HG02870 (cell line): ENCODE measurements around the gene PPP2R5D.
A peak's percentile ranks its signal among the peaks of the same experiment; 100 is the strongest.

Experiments used
- ATAC-seq: cut with Tn5 transposase; IDR thresholded peaks from one replicate; pipeline ENCODE4 v1.9.1; 2021; ENCODE audit warnings: mild to moderate bottlenecking, moderate library complexity; ENCODE audit not compliant: unreplicated experiment

The PPP2R5D gene

DNA sequence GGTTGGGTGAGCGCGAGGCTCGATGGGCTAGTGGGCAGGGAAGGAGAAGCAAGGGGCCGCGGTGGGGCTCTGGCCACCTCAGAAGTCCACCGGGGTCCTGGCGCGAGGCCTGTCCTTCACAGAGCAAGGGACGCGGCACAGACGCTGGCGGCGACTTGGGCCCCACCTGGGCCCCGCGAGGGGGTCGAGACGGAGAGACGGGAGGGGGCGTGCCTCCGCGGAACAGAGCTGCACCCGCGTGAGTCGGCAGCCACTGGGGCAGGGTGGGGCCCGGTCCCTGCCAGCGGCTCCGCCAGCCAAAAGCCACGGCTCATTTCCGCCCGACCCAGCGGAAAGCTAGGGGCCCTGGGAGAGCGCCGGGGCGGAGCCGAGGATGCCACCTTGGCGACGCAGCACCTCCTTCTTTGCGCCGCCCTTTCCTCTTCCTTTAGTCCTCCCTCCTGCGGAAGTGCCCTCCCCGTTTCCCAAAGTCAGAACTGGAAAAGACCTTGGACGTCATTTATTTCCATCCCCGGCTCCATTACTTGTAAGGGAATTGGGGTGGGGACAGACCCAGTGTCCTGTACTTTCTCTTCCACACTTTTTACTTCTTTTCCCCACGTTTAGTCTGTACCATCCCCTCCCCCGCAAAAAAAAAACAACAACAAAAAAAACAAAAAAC, 69.3 kb downstream of the PPP2R5D start, which contains the start of gene CUL7:
Gene CUL7, minus strand, starts transcription at position 307 of the 661 bp plus-strand sequence. CDS start 1,063 bp downstream, outside the sequence.
- peak; percentile 81 for ATAC-seq

DNA sequence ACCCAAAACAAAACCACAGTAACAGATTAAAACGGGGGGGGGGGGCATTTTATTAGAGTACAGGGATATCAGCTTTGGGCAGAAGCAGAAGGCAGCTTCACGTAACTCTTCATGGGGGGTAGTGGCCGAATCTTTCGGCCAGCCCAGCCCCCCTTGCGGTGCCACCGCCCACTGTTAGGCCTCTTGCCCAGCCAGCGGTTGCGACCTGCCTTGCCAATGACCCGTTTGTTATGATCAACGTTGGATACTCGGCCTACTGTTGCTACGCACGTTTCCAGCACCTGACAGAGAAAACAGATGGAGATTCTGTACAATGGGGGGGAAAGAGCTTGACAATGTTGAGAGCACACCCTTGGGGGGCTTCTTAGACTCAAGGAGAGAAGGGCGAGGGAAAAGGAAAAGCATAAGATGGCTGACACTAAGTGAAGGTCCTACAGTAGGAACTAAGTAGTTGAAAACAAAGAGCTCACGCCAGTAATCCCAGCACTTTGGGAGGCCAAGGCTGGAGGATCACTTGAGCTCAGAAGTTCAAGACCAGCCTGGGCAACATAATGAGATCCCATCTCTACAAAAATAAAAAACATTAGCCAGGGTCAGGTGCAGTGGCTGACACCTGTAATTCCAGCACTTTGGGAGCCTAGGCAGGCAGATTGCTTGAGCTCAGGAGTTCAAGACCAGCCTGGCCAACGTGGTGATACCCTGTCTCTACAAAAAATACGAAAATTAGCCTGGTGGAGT, 70.0 kb downstream of the PPP2R5D start:
- no peak for ATAC-seq

DNA sequence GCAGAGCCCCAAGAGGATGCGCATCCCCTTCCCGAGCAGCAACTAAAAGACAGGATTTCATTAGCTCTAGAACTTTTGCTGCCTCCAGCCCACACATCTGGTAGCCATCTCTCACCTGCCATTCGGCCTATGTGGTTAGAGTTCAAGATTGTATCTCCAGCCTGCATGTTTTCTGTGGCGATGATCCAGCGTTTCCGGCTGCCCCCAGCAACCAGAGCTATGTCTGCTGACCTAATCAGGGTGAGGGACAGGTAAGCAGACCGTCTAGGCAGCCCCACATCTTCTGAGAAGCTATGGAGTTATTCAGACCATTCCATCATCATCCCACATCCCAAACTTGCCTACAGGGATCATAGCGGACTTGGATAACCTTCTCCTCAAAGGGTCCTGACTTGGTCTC, 71.6 kb downstream of the PPP2R5D start:
- ATAC-seq = no peak

DNA sequence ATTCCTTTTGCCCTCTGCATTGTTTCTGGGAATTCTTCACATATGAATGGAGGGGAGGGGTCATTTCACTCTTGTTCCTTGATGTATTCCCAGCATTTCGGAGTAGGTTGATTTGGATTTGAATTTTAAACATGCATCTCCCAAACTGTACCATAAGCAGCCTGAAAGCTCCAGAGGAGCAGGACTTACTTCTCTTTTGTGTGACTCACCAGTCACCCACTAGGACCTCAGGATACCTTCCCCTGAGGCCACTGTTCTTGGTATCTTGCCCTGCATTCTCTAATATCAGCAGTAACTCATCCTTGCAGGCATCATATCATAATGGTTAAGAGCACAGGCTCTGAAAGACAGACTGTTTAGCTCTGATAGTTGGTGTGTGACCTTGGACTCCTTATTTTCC, 74.2 kb downstream of the PPP2R5D start:
- ATAC-seq = no peak

DNA sequence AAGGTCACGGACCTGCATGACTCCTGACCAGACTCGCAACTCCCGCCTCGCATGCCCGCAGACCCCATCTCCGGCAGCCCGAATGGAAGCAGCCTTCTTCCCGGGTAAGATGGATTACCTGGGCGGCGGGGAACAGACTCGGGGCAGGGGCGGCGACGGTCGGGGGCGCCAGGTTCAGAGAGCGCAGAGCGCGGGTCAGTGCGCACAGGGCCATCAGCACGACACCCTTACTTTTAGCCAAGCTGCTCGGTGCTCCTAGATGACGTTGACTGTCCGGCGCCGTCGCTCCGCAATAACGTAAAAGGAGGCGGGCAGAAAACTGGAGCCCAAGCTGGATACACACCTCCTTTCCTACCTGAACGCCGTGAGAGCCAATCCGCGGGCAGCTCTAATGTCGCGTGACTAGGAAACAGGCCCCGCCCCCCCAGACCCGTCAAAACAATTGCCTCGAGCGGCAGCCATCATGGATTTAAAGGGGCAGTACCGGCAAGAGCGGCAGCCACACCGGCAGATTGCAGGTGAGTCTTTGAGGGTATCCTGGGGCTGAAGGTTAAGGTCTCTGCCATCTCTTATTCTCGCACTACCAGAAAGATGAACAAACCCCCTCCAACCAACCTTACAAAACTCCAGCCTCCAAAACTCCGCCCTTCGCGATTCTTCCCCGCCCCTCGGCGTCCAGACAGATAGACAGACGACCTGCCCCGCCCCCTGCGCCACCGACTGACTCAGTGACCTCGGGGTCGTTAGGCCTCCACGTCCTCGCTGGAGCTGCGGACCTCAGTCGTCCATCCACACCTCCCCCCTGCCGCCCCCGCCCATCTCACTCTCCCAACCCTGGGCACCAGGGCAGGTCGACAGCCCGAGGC, 75.0 kb downstream of the PPP2R5D start, which contains the start of the genes KLC4 and MRPL2:
Gene KLC4, plus strand, starts transcription at position 464 of the 866 bp plus-strand sequence. CDS start 1,705 bp downstream, outside the sequence.
Gene MRPL2, minus strand, starts transcription at position 267 of the 866 bp plus-strand sequence. Its CDS starts 53 bp downstream, at position 214.
- peak; percentile 90 for ATAC-seq

DNA sequence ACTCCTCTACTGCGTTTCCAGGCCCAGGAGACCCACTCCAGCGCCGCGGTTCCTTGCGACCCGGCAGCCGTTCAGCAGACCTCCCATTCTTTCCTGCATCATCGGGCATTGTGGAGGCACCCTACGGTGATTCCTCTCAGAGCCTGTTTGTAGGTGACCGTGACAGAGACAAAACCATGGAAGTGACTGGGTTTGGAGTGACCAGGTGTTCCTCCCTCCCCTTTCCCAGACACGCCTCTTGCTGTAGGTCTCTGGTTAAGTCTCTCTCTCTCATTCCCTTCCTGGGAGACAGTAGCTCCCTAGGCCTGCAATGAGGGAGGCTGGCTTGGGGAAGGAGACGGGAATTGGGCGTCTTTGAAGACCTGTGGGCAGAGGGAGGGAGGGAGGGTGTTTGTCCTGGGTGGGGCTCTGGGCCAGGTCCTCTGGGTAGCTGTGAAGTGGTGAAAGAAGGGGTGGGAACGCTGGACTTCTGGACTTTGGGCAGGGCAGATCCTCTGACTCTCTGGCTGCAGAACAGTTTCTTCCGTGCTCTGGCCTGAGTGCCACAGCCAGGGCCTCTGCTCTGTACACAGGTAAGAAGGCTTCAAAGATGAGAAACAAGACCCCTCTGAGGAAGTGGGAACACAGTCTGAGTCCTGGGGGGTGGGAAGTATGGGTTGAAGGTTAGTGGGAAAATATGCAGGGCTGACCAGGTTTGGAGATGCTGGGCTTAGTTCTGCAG, 75.8 kb downstream of the PPP2R5D start:
- no peak for ATAC-seq

DNA sequence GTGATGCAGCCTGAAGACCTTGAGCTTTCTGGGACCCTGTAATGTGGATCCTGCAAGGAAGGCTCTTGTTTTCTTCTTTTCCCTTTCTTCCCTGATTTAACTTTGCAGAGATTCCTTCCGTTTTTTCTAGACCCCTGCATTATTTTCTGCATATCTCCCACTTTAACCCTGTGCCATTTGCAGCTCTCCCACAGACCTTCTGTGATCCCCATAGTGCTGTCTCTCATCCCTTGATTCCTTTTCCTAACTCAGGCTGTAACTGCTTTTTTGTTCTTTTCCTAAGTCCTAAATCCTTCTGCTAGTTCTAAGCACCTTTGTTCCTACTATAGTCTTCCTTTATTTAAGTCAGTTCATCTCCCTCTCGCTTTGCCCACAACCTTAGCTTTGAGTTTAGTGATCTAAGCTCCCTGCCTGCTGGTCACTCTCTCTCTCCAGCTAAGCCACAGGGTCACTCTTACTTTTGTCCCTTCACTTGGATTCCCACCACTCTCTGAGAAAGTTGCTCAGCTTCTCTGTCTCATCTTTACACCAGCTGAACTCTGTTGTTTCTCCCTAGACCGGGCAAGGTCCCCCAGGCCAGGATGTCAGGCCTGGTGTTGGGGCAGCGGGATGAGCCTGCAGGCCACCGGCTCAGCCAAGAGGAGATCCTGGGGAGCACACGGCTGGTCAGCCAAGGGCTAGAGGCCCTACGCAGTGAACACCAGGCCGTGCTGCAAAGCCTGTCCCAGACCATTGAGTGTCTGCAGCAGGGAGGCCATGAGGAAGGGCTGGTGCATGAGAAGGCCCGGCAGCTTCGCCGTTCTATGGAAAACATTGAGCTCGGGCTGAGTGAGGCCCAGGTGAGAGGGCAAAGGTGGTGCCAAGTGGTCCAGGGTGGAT, 76.6 kb downstream of the PPP2R5D start:
- no peak for ATAC-seq

DNA sequence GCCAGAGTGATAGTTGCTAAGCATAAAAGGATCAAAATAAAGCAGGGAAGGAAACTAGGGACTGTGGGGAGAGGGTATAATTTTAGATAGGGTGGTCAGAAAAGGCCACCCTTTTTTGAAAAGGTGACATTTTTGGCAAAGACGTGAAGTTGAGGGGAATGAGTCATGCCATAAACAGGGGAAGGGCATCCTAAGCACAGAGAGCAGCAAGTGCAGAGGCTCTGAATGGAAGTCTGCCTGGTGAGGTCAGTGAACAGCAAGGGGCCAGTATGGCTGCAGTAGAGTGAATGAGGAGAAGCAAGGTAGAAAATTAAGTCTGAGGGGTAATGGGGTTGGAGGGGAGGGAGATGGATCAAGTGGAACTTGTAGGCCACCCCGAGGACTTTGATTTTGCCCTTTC, 77.5 kb downstream of the PPP2R5D start:
- ATAC-seq = no peak
